Calu3 (cell line): ENCODE data around the gene CEMIP2. TPM values are rescaled to one million over a fixed set of nuclear protein-coding genes. Genes with fewer than 3 reads are reported as not detected.

Source experiments
- BruUV-seq: library from RNA; stranded (reverse); fragments of 400-500 nt; replicated peaks from 2 replicates; lab custom pipeline; 2021; lab: Mats Ljungman, UMichigan
- CTCF ChIA-PET: fragments of 300-600 bp; sonication (Branson Sonifier 250); formaldehyde crosslinking; loops from one replicate; lab custom pipeline; 2022; ENCODE audit warnings: antibody characterized with exemption; lab: Charles Lee
- DNase-seq: peaks from one replicate; pipeline ENCODE4 v3.0.0; 2022
- H3K27ac Mint-ChIP-seq: one replicate; pipeline ENCODE4 v1.8.0; 2022; ENCODE audit warnings: mixed read lengths; ENCODE audit not compliant: unreplicated experiment
- H3K27me3 Mint-ChIP-seq: one replicate; pipeline ENCODE4 v1.8.0; 2022; ENCODE audit warnings: mixed read lengths; ENCODE audit not compliant: unreplicated experiment
- H3K36me3 Mint-ChIP-seq: one replicate; pipeline ENCODE4 v1.8.0; 2022; ENCODE audit warnings: mild to moderate bottlenecking, moderate library complexity, mixed read lengths; ENCODE audit not compliant: insufficient read depth, unreplicated experiment
- H3K4me1 Mint-ChIP-seq: one replicate; pipeline ENCODE4 v1.8.0; 2022; ENCODE audit warnings: mild to moderate bottlenecking, low read depth, mixed read lengths; ENCODE audit not compliant: unreplicated experiment
- H3K4me3 Mint-ChIP-seq: one replicate; pipeline ENCODE4 v1.8.0; 2022; ENCODE audit warnings: mild to moderate bottlenecking, low read depth, moderate library complexity, mixed read lengths; ENCODE audit not compliant: unreplicated experiment
- H3K9me3 Mint-ChIP-seq: one replicate; pipeline ENCODE4 v1.8.0; 2022; ENCODE audit warnings: low read depth, mixed read lengths; ENCODE audit not compliant: unreplicated experiment
- CTCF ChIP-seq: fragments of 200-600 bp; IDR thresholded peaks from one replicate; pipeline ENCODE4 v1.8.0; 2022; ENCODE audit warnings: antibody characterized with exemption; ENCODE audit not compliant: unreplicated experiment
- intact Hi-C: fragments of 100-400 bp; cut with micrococcal nuclease; formaldehyde crosslinking; loops from one replicate; pipeline ENCODE4 v1.10.0; 2022; ENCODE audit not compliant: unreplicated experiment
- total RNA-seq: library from RNA; stranded (reverse); gene quantifications from 2 replicates; pipeline ENCODE4 v1.2.3, GENCODE V29; 2022

The CEMIP2 gene
- total RNA-seq, 1 experiment from 2014 or later, result 122 TPM

GRCh38 chr9:71676460-71676859, 91.9 kb downstream of the CEMIP2 start:
- intact Hi-C loops, result no loop called here

GRCh38 chr9:71675857-71676165, 92.5 kb downstream of the CEMIP2 start:
- peaks cover 50% of the 10 kb centered on the region for H3K4me1 Mint-ChIP-seq
- no peak for TF ChIP-seq CTCF
- no peak for DNase-seq

More at GRCh38 chr9:71676460-71676859, 91.9 kb downstream of the CEMIP2 start:
- Mint-ChIP-seq H3K4me1 (peaks cover 50% of the 10 kb centered on the region), H3K4me3 (no peak overlapping the region), H3K27me3 (no peaks in the 10 kb centered on the region), H3K27ac (no peak overlapping the region), H3K36me3 (peaks cover 42% of the 10 kb centered on the region), H3K9me3 (no peaks in the 10 kb centered on the region)
- BruUV-seq, result no TSS peak
- no peak for TF ChIP-seq CTCF
- CTCF ChIA-PET, result no interaction called here
- no peak for DNase-seq

GRCh38 chr9:71675105-71675856, 93.0 kb downstream of the CEMIP2 start:
- TF ChIP-seq CTCF, result no peak
- Mint-ChIP-seq H3K27me3 (no peaks in the 10 kb centered on the region), H3K27ac (no peak overlapping the region), H3K4me1 (peaks cover 46% of the 10 kb centered on the region), H3K4me3 (no peak overlapping the region), H3K9me3 (no peaks in the 10 kb centered on the region), H3K36me3 (peaks cover 43% of the 10 kb centered on the region)
- no TSS peak for BruUV-seq
- DNase-seq, result no peak
- CTCF ChIA-PET, result no interaction called here
- intact Hi-C loops, result no loop called here

More at GRCh38 chr9:71675857-71676165, 92.5 kb downstream of the CEMIP2 start:
- Mint-ChIP-seq H3K9me3 (no peaks in the 10 kb centered on the region), H3K27me3 (no peaks in the 10 kb centered on the region), H3K27ac (no peak overlapping the region), H3K36me3 (peaks cover 43% of the 10 kb centered on the region), H3K4me3 (no peak overlapping the region)
- intact Hi-C loops, result no loop called here
- CTCF ChIA-PET, result no interaction called here
- no TSS peak for BruUV-seq

GRCh38 chr9:71672573-71672972, 95.7 kb downstream of the CEMIP2 start:
- Mint-ChIP-seq H3K9me3 (no peaks in the 10 kb centered on the region), H3K4me1 (peaks cover 19% of the 10 kb centered on the region), H3K27ac (no peak overlapping the region), H3K27me3 (no peaks in the 10 kb centered on the region), H3K4me3 (no peak overlapping the region), H3K36me3 (peaks cover 29% of the 10 kb centered on the region)
- no TSS peak for BruUV-seq
- CTCF ChIA-PET, result no interaction called here
- DNase-seq, result no peak
- TF ChIP-seq CTCF, result no peak
- intact Hi-C loops, result no loop called here
